IMR-90 (cell line): ENCODE results near the gene TTI1. TPM values are rescaled to one million over a fixed set of nuclear protein-coding genes. Genes with fewer than 3 reads are reported as not detected.

Source experiments
- ATAC-seq: fragments of 200-7000 bp; cut with Tn5 transposase; 2 replicates; pipeline ENCODE4 v1.9.1; 2020; ENCODE audit warnings: low read depth, mild to moderate bottlenecking, moderate library complexity
- BruUV-seq: library from RNA; stranded (reverse); fragments of 400-500 nt; replicated peaks from 2 replicates; lab custom pipeline; 2021; lab: Mats Ljungman, UMichigan
- CTCF ChIA-PET: fragments of 300-600 bp; formaldehyde crosslinking; extraction: SDS; loops from one replicate; lab custom pipeline; 2021; ENCODE audit warnings: antibody characterized with exemption; lab: Yijun Ruan, JAX
- POLR2A ChIA-PET: fragments of 300-600 bp; sonication (Branson Sonifier 250); formaldehyde crosslinking; loops from one replicate; lab custom pipeline; 2022; ENCODE audit warnings: antibody characterized with exemption; ENCODE audit not compliant: unreplicated experiment; lab: Charles Lee
- DNase-seq: peaks from one replicate; pipeline ENCODE4 v3.0.0; 2013
- H2AFZ ChIP-seq: replicated peaks from 2 replicates; pipeline ENCODE3; 2013; ENCODE audit warnings: low read length, mild to moderate bottlenecking; ENCODE audit not compliant: poor library complexity
- H2AK5ac ChIP-seq: 2 replicates; pipeline ENCODE4 v1.6.1; 2013; ENCODE audit warnings: low read depth, low read length, inconsistent platforms
- H2AK9ac ChIP-seq: replicated peaks from 2 replicates; pipeline ENCODE3; 2013; ENCODE audit warnings: mild to moderate bottlenecking, low read depth, low read length, moderate library complexity; ENCODE audit not compliant: poor library complexity
- H2BK120ac ChIP-seq: 2 replicates; pipeline ENCODE4 v1.6.1; 2013; ENCODE audit warnings: low read depth, low read length, inconsistent platforms
- H2BK15ac ChIP-seq: 3 replicates; pipeline ENCODE4 v1.6.1; 2013; ENCODE audit warnings: low read depth, low read length, inconsistent platforms
- H2BK20ac ChIP-seq: 2 replicates; pipeline ENCODE4 v1.6.1; 2013; ENCODE audit warnings: low read depth, mild to moderate bottlenecking, inconsistent platforms, low read length, moderate library complexity
- H2BK5ac ChIP-seq: 2 replicates; pipeline ENCODE4 v1.6.1; 2013; ENCODE audit warnings: mild to moderate bottlenecking, low read depth, low read length, inconsistent platforms; ENCODE audit not compliant: poor library complexity, severe bottlenecking
- H3K14ac ChIP-seq: replicated peaks from 2 replicates; pipeline ENCODE4 v1.6.1; 2013; ENCODE audit warnings: low read depth, low read length, inconsistent platforms
- H3K18ac ChIP-seq: 2 replicates; pipeline ENCODE4 v1.6.1; 2013; ENCODE audit warnings: low read depth, low read length, control low read depth
- H3K23ac ChIP-seq: 2 replicates; pipeline ENCODE4 v1.6.1; 2013; ENCODE audit warnings: low read depth, low read length, inconsistent platforms
- H3K27ac ChIP-seq: 2 replicates; pipeline ENCODE4 v1.5.1; 2013; ENCODE audit warnings: mild to moderate bottlenecking, control low read depth, low read length; ENCODE audit not compliant: insufficient read depth
- H3K27me3 ChIP-seq: 2 replicates; pipeline ENCODE4 v1.6.1; 2013; ENCODE audit warnings: low read length; ENCODE audit not compliant: control insufficient read depth, insufficient read depth
- H3K36me3 ChIP-seq: 2 replicates; pipeline ENCODE4 v1.6.1; 2013; ENCODE audit warnings: low read length, mixed read lengths; ENCODE audit not compliant: control insufficient read depth, insufficient read depth
- H3K4ac ChIP-seq: 2 replicates; pipeline ENCODE4 v1.6.1; 2013; ENCODE audit warnings: low read depth, low read length, inconsistent platforms
- H3K4me1 ChIP-seq: 2 replicates; pipeline ENCODE4 v1.6.1; 2013; ENCODE audit warnings: low read length, mixed read lengths; ENCODE audit not compliant: control insufficient read depth, insufficient read depth
- H3K4me2 ChIP-seq: 2 replicates; pipeline ENCODE4 v1.6.1; 2013; ENCODE audit warnings: low read depth, mild to moderate bottlenecking, control low read depth, low read length, moderate library complexity
- H3K4me3 ChIP-seq: 2 replicates; pipeline ENCODE4 v1.5.1; 2013; ENCODE audit warnings: low read depth, mild to moderate bottlenecking, control low read depth, low read length, moderate library complexity; ENCODE audit not compliant: insufficient read depth
- H3K56ac ChIP-seq: 2 replicates; pipeline ENCODE4 v1.6.1; 2013; ENCODE audit warnings: low read length, inconsistent platforms; ENCODE audit not compliant: insufficient read depth; ENCODE audit errors: extremely low read depth
- H3K79me1 ChIP-seq, 2 experiments: 2 replicates each; pipeline ENCODE4 v1.6.1; 2013; ENCODE audit warnings: low read length in 2 of 2, inconsistent platforms in 1 of 2, low read depth in 1 of 2
- H3K9ac ChIP-seq: 2 replicates; pipeline ENCODE4 v1.6.1; 2013; ENCODE audit warnings: low read depth, low read length, control low read depth
- H3K9me1 ChIP-seq: 2 replicates; pipeline ENCODE4 v1.6.1; 2013; ENCODE audit warnings: low read length, inconsistent platforms; ENCODE audit not compliant: insufficient read depth
- H3K9me3 ChIP-seq: 2 replicates; pipeline ENCODE4 v1.6.1; 2013; ENCODE audit warnings: low read length; ENCODE audit not compliant: control insufficient read depth, insufficient read depth
- H4K20me1 ChIP-seq: 2 replicates; pipeline ENCODE4 v1.6.1; 2013; ENCODE audit warnings: low read length, inconsistent platforms; ENCODE audit not compliant: insufficient read depth
- H4K5ac ChIP-seq: 2 replicates; pipeline ENCODE4 v1.6.1; 2013; ENCODE audit warnings: mild to moderate bottlenecking, low read depth, low read length, control low read depth
- H4K8ac ChIP-seq, 2 experiments: 2 replicates each; pipeline ENCODE4 v1.6.1; 2013; ENCODE audit warnings: low read depth in 2 of 2, low read length in 2 of 2, control low read depth in 1 of 2, inconsistent platforms in 1 of 2
- H4K91ac ChIP-seq: 2 replicates; pipeline ENCODE4 v1.6.1; 2013; ENCODE audit warnings: low read depth, low read length, inconsistent platforms; ENCODE audit not compliant: insufficient read depth
- BHLHE40 ChIP-seq: fragments of 150-350 bp; IDR thresholded peaks from 2 replicates; pipeline ENCODE4 v1.6.1; 2016; ENCODE audit warnings: mild to moderate bottlenecking, low read depth, low read length
- CHD1 ChIP-seq: IDR thresholded peaks from 2 replicates; pipeline ENCODE4 v1.6.1; 2012; ENCODE audit warnings: low read depth, low read length, improper control_type of control experiment
- MAFK ChIP-seq: IDR thresholded peaks from 2 replicates; pipeline ENCODE4 v1.6.1; 2012; ENCODE audit warnings: low read depth, low read length, improper control_type of control experiment
- MXI1 ChIP-seq: IDR thresholded peaks from 2 replicates; pipeline ENCODE4 v1.6.1; 2012; ENCODE audit warnings: low read depth, mild to moderate bottlenecking, low read length, moderate library complexity, borderline replicate concordance
- POLR2A ChIP-seq: IDR thresholded peaks from 2 replicates; pipeline ENCODE4 v1.6.1; 2012; ENCODE audit warnings: mild to moderate bottlenecking, low read depth, low read length
- RAD21 ChIP-seq: IDR thresholded peaks from 2 replicates; pipeline ENCODE4 v1.6.1; 2012; ENCODE audit warnings: low read length, improper control_type of control experiment
- RCOR1 ChIP-seq: IDR thresholded peaks from 2 replicates; pipeline ENCODE4 v1.6.1; 2012; ENCODE audit warnings: mild to moderate bottlenecking, low read length, improper control_type of control experiment; ENCODE audit not compliant: insufficient replicate concordance
- WGBS, 2 experiments: methylation state at CpG; one replicate each; pipeline versions ENCODE4 v1.1.5 to v1.1.7; 2013; ENCODE audit warnings: missing lambda C conversion rate in 2 of 2; ENCODE audit not compliant: insufficient read length in 1 of 2; ENCODE audit errors: extremely low coverage in 2 of 2; 5-methylcytosine and 5-hydroxymethylcytosine counted together
- dilution Hi-C: fragments of 300-500 bp; cut with HindIII; formaldehyde crosslinking; loops from one replicate; pipeline ENCODE4 v1.14.3; 2018; ENCODE audit warnings: low sequenced_read_pairs; ENCODE audit not compliant: unreplicated experiment
- in situ Hi-C: fragments of 300-500 bp; cut with MboI; formaldehyde crosslinking; loops from 3 replicates; pipeline ENCODE4 v1.14.3; 2019; ENCODE audit warnings: low sequenced_read_pairs, inconsistent platforms, mixed read lengths
- intact Hi-C: fragments of 100-400 bp; cut with micrococcal nuclease; formaldehyde crosslinking; loops from 2 replicates; pipeline ENCODE4 v1.10.0; 2022
- polyA plus RNA-seq, 3 experiments: library from polyadenylated mRNA; depleted of rRNA; stranded (reverse); fragments of >200 nt; gene quantifications; 2 replicates each; pipeline ENCODE4 v1.2.3, GENCODE V29; 2012; ENCODE audit warnings: low replicate concordance in 1 of 3
- total RNA-seq: library from RNA; depleted of rRNA; stranded (reverse); fragments of >200 nt; gene quantifications from 2 replicates; pipeline ENCODE4 v1.2.3, GENCODE V29; 2012
- TF ChIP-seq, protein P1 (sequence below): conservative IDR thresholded peaks from 2 replicates; pipeline ENCODE4 v1.5.1; 2012; ENCODE audit warnings: mild to moderate bottlenecking, low read depth, low read length, improper control_type of control experiment
- TF ChIP-seq, protein P2 (sequence below): fragments of 150-350 bp; IDR thresholded peaks from 2 replicates; pipeline ENCODE4 v1.6.1; 2017; ENCODE audit warnings: mild to moderate bottlenecking, antibody characterized with exemption, low read length, low read depth

Gene TTI1
- total and polyA plus RNA-seq, 2 of the 4 experiments (the other 2 are of a cell fraction), result 12.5 to 17.6 TPM

- no peaks in the 10 kb centered on the region for H3K27me3 ChIP-seq
- H3K36me3 ChIP-seq, result peaks cover 5% of the 10 kb centered on the region
- peaks cover 12% of the 10 kb centered on the region for H3K9me1 ChIP-seq
- no peak overlapping the region for H3K27ac ChIP-seq
- H2BK120ac ChIP-seq, result no peak overlapping the region
- H3K4me2 ChIP-seq, result no peak overlapping the region
- no peak overlapping the region for H2AFZ ChIP-seq
- no peak overlapping the region for H2BK15ac ChIP-seq
- H3K9me3 ChIP-seq, result no peaks in the 10 kb centered on the region
- in situ Hi-C loops, result no loop called here
- H2BK20ac ChIP-seq, result no peak overlapping the region
- H3K79me1 ChIP-seq, result peaks cover 0 to 10% of the 10 kb centered on the region in 2 experiments; a peak in 1 of 4 replicates
- H3K9ac ChIP-seq, result no peak overlapping the region
- POLR2A ChIA-PET, result no interaction called here
- H4K8ac ChIP-seq, result no peak overlapping the region
- H4K20me1 ChIP-seq, result peaks cover 25% of the 10 kb centered on the region; the same call in 1 of the 2 replicates
- no peak overlapping the region for H3K4ac ChIP-seq
- H2AK9ac ChIP-seq, result no peak overlapping the region
- no TSS peak for BruUV-seq
- TF ChIP-seq POLR2A (no peak), RCOR1 (no peak), MXI1 (no peak), RAD21 (no peak), BHLHE40 (no peak), CHD1 (no peak), MAFK (no peak)
- TF ChIP-seq, protein P1, sequence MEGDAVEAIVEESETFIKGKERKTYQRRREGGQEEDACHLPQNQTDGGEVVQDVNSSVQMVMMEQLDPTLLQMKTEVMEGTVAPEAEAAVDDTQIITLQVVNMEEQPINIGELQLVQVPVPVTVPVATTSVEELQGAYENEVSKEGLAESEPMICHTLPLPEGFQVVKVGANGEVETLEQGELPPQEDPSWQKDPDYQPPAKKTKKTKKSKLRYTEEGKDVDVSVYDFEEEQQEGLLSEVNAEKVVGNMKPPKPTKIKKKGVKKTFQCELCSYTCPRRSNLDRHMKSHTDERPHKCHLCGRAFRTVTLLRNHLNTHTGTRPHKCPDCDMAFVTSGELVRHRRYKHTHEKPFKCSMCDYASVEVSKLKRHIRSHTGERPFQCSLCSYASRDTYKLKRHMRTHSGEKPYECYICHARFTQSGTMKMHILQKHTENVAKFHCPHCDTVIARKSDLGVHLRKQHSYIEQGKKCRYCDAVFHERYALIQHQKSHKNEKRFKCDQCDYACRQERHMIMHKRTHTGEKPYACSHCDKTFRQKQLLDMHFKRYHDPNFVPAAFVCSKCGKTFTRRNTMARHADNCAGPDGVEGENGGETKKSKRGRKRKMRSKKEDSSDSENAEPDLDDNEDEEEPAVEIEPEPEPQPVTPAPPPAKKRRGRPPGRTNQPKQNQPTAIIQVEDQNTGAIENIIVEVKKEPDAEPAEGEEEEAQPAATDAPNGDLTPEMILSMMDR, result no peak
- TF ChIP-seq, protein P2, sequence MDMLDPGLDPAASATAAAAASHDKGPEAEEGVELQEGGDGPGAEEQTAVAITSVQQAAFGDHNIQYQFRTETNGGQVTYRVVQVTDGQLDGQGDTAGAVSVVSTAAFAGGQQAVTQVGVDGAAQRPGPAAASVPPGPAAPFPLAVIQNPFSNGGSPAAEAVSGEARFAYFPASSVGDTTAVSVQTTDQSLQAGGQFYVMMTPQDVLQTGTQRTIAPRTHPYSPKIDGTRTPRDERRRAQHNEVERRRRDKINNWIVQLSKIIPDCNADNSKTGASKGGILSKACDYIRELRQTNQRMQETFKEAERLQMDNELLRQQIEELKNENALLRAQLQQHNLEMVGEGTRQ, result no peak
- CTCF ChIA-PET, result no interaction called here
- no peak overlapping the region for H3K4me3 ChIP-seq
- no peak overlapping the region for H3K18ac ChIP-seq
- ATAC-seq (no peak), DNase-seq (no peak)
- WGBS, 2 experiments, result no CpG with 5 or more reads among the region's 5 CpGs
- intact Hi-C loops, result no loop called here
- no peak overlapping the region for H2AK5ac ChIP-seq
- no peak overlapping the region for H2BK5ac ChIP-seq
- H3K14ac ChIP-seq, result no peak overlapping the region; the same call in 1 of the 2 replicates
- H3K23ac ChIP-seq, result no peak overlapping the region
- H3K56ac ChIP-seq, result no peak overlapping the region
- dilution Hi-C loops, result no loop called here
- H4K5ac ChIP-seq, result no peak overlapping the region
- H4K91ac ChIP-seq, result no peak overlapping the region
- H3K4me1 ChIP-seq, result peaks cover 21% of the 10 kb centered on the region
Observed at GRCh38 chr20:37988306-37988954, 44.8 kb downstream of the TTI1 start.
